Measurements from ENCODE around the gene NBEAL2.
"Not testable (repeated sequence)": the region's sequence is repeated elsewhere in the genome, so short reads cannot be mapped to it uniquely, and the experiment has no call there.

The NBEAL2 gene

GRCh38 chr3:47034868-47035489 lies 55.5 kb downstream of the NBEAL2 start:
- POLR2A ChIA-PET (ENCODE audit: low non-redundant PET): no interaction called here
- CTCF ChIA-PET: no interaction called here
- H3K27ac ChIP-seq: no peak overlapping the region
- TF ChIP-seq, protein P1, sequence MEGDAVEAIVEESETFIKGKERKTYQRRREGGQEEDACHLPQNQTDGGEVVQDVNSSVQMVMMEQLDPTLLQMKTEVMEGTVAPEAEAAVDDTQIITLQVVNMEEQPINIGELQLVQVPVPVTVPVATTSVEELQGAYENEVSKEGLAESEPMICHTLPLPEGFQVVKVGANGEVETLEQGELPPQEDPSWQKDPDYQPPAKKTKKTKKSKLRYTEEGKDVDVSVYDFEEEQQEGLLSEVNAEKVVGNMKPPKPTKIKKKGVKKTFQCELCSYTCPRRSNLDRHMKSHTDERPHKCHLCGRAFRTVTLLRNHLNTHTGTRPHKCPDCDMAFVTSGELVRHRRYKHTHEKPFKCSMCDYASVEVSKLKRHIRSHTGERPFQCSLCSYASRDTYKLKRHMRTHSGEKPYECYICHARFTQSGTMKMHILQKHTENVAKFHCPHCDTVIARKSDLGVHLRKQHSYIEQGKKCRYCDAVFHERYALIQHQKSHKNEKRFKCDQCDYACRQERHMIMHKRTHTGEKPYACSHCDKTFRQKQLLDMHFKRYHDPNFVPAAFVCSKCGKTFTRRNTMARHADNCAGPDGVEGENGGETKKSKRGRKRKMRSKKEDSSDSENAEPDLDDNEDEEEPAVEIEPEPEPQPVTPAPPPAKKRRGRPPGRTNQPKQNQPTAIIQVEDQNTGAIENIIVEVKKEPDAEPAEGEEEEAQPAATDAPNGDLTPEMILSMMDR (conservative IDR thresholded peaks at IDR 0.05; ENCODE audit: low read depth): no peak
- no peak for DNase-seq (ENCODE audit: low spot score)

DNA sequence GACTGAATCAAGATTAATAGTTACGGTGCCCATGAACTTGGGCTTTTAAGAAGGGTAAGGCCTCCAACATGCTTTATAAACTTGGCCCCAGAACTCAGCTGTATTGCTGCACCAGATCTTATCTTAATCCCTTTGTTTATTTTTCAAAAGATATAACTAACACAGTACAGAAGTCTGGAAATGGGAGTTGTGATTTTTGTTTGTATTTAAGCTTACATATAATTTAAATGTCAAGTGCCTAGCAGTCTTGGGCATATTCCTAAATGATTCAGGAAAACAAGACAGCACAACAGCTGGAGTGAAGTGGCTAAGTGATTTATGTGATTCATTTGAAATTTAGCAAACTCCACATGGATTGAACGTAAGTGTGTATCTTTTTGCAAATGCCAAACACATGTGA lies 56.2 kb downstream of the NBEAL2 start:
- H3K27ac ChIP-seq: no peak overlapping the region
- no peak for DNase-seq (ENCODE audit: low spot score)
- TF ChIP-seq, protein P1 (conservative IDR thresholded peaks at IDR 0.05; ENCODE audit: low read depth): no peak
- ChIA-PET POLR2A (ENCODE audit: low non-redundant PET) (no interaction called here), CTCF (interaction anchor here (0.6 kb wide), 1 partner anchor 704 kb away, joined by 4 read pairs; no protein-coding TSS in a partner anchor)

GRCh38 chr3:47036145-47036544 lies 56.7 kb downstream of the NBEAL2 start:
- no peak overlapping the region for H3K27ac ChIP-seq
- POLR2A ChIA-PET (ENCODE audit: low non-redundant PET): no interaction called here
- CTCF ChIA-PET: interaction anchor here (0.6 kb wide), 1 partner anchor 703 kb away, joined by 4 read pairs; no protein-coding TSS in a partner anchor
- TF ChIP-seq, protein P1 (conservative IDR thresholded peaks at IDR 0.05; ENCODE audit: low read depth): no peak
- no peak for DNase-seq (ENCODE audit: low spot score)

GRCh38 chr3:47037302-47037701 lies 57.8 kb downstream of the NBEAL2 start:
- DNase-seq (ENCODE audit: low spot score); POLR2A ChIA-PET (ENCODE audit: low non-redundant PET); CTCF ChIA-PET; H3K27ac ChIP-seq: not testable (repeated sequence)

DNA sequence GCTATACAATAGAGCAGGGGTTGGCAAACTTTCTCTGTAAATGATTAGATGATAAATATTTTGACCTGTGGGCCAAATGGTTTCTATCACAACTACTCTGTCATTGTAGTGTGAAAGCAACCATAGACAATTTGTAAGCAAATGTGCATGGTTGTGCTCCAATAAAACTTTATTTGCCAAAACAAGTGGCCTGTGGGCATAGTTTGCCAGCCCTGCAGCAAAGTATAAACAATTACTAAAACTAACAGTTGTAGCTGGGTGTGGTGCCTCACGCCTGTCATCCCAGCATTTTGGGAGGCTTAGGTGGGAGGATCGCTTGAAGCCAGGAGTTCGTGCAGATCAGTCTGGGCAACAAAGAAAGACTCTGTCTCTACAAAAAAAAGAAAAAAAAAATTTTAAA lies 61.6 kb downstream of the NBEAL2 start:
- ChIA-PET CTCF (no interaction called here), POLR2A (ENCODE audit: low non-redundant PET) (no interaction called here)
- TF ChIP-seq, protein P1 (conservative IDR thresholded peaks at IDR 0.05; ENCODE audit: low read depth): no peak
- H3K27ac ChIP-seq: no peak overlapping the region
- no peak for DNase-seq (ENCODE audit: low spot score)

DNA sequence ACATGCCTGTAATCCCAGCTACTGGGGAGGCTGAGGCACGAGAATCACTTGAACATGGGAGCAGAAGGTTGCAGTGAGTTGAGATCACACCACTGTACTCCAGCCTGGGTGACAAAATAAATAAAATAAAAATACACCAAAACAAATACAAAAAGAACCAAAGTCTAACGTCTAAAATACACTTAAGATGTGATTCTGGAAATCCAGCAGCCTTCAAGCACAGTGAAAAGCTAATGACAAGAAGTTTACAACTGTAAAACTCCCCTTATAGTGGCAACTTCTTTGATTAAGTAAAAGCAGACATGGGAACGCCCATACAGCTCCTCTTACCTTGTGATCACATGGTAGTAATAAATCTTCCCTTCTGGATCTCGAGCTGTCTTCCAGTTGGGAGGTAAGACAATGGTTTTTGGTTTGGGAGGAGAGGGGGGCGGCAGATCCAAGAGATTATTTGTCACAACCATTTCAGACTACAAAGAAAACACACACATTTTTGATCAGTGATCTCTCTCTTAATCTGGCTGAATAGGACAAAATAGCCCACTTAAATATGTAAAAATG lies 62.8 kb downstream of the NBEAL2 start:
- TF ChIP-seq, protein P1 (conservative IDR thresholded peaks at IDR 0.05; ENCODE audit: low read depth): no peak
- CTCF ChIA-PET: no interaction called here
- POLR2A ChIA-PET (ENCODE audit: low non-redundant PET): no interaction called here
- H3K27ac ChIP-seq: no peak overlapping the region
- DNase-seq (ENCODE audit: low spot score): no peak

DNA sequence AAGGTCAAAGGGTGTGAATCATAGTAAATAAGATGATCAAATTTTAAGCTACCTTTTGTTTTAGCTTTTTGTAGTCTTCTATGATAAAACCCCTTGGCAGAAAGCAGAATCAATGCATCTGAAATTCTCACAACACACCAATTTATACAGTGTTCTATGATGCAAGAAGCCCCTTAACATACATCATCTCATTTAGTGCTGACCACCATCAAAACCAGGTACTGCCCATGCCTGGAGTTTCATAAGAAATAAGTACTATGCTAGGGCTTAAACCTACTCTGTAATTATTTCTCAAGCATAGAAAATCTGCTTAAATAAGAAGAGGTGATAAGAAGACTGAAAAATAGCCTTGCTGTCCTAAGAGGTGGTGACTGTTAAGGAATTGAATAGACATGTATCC lies 67.6 kb downstream of the NBEAL2 start:
- TF ChIP-seq, protein P1 (conservative IDR thresholded peaks at IDR 0.05; ENCODE audit: low read depth): no peak
- POLR2A ChIA-PET (ENCODE audit: low non-redundant PET): no interaction called here
- DNase-seq (ENCODE audit: low spot score): no peak
- no peak overlapping the region for H3K27ac ChIP-seq
- CTCF ChIA-PET: interaction anchor here (0.6 kb wide), 1 partner anchor 18 kb away, joined by 3 read pairs; no protein-coding TSS in a partner anchor
